Measurements from ENCODE around the gene ADAMTS2. TPM values are rescaled to one million over a fixed set of nuclear protein-coding genes. Genes with fewer than 3 reads are reported as not detected.

Gene ADAMTS2

DNA sequence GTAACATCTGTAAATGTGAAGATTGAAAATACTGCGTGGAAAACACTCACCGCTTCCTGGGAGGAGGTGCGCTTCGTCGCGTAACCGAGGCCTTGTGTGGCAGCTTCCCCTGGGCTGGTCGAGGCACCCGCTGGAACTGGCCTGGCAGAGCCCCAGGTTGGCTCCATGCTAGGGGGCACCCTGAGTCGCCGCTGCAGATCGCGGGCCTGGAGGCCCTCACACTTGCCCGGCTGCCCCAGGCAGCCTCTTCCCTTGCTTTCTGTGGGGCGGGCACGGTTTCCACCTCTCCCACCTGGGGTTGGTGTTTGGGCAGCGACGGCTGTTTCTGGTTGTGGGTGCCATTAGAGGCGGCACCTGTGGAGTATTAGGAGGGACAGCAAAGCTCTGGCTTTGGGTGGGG, 284.2 kb downstream of the ADAMTS2 start:
- 96% methylated on average over 19 of the region's 19 CpGs for whole genome bisulfite sequencing

More for the DNA sequence above, 284.2 kb downstream of the ADAMTS2 start:
- peak overlapping the region in 1 of 2 experiments; percentile 84 for H3K4me3 ChIP-seq (ENCODE audit: insufficient read depth in 1 of 2, low read depth in 1 of 2, low read length in 2 of 2)
- H3K4me2 ChIP-seq (ENCODE audit: low read length, poor library complexity, severe bottlenecking) = no peak overlapping the region
- no peak overlapping the region for H3K27ac ChIP-seq (ENCODE audit: low read length, poor library complexity, severe bottlenecking)
- peaks cover 26% of the 10 kb centered on the region for H3K9me3 ChIP-seq (ENCODE audit: control insufficient read depth, low read length)
- H2BK5ac ChIP-seq (ENCODE audit: low read depth, low read length, poor library complexity, severe bottlenecking) = no peak overlapping the region
- H2BK12ac ChIP-seq (ENCODE audit: low read length in 2 of 2) = no peak overlapping the region
- no peak overlapping the region for H4K8ac ChIP-seq (ENCODE audit: low read length)
- no peak overlapping the region for H2AK5ac ChIP-seq (ENCODE audit: low read length, severe bottlenecking)
- H3K18ac ChIP-seq (ENCODE audit: low read depth in 1 of 2, low read length in 2 of 2) = no peak overlapping the region
- H2BK120ac ChIP-seq (ENCODE audit: low read depth, low read length) = no peak overlapping the region
- H3K23ac ChIP-seq (ENCODE audit: low read length in 2 of 2) = no peak overlapping the region
- peaks cover 7% of the 10 kb centered on the region for H3K79me1 ChIP-seq (replicated peaks; ENCODE audit: low read length, poor library complexity, severe bottlenecking)
- H4K91ac ChIP-seq (ENCODE audit: low read length) = peak overlapping the region; percentile 27
- no peak for DNase-seq
- H3K27me3 ChIP-seq (ENCODE audit: control insufficient read depth in 1 of 2, insufficient read depth in 1 of 2, low read length in 2 of 2) = no peaks in the 10 kb centered on the region
- peaks cover 9 to 41% of the 10 kb centered on the region in 2 experiments for H3K36me3 ChIP-seq (ENCODE audit: control insufficient read depth in 1 of 2, insufficient read depth in 2 of 2, low read depth in 1 of 2, low read length in 2 of 2)
- H3K9ac ChIP-seq (ENCODE audit: low read length) = peak overlapping the region; percentile 87
- peak overlapping the region in 1 of 2 experiments; percentile 51 for H3K4ac ChIP-seq (ENCODE audit: low read depth in 1 of 2, low read length in 2 of 2)
- H2BK15ac ChIP-seq (ENCODE audit: low read depth, poor library complexity, severe bottlenecking) = no peak overlapping the region
- peaks cover 2% of the 10 kb centered on the region for H3K4me1 ChIP-seq (ENCODE audit: control insufficient read depth, insufficient read depth, low read depth, low read length)
- H3K14ac ChIP-seq (ENCODE audit: low read length in 2 of 2) = no peak overlapping the region
- H2AFZ ChIP-seq (ENCODE audit: low read depth, low read length) = no peak overlapping the region

Small RNA genes lying within 50 kb of the gene (small RNA-seq; reads per million reads assigned to genes)
- gene AC109479.2 (ENCODE audit: low read depth) = not detected
